Cortex of kidney (tissue), 1 donor: ENCODE data around the gene CYB5R4.

Experiments
- DNase-seq: peaks from one replicate; lab custom pipeline; 2025; lab: John Stamatoyannopoulos, UW

The CYB5R4 gene

DNA sequence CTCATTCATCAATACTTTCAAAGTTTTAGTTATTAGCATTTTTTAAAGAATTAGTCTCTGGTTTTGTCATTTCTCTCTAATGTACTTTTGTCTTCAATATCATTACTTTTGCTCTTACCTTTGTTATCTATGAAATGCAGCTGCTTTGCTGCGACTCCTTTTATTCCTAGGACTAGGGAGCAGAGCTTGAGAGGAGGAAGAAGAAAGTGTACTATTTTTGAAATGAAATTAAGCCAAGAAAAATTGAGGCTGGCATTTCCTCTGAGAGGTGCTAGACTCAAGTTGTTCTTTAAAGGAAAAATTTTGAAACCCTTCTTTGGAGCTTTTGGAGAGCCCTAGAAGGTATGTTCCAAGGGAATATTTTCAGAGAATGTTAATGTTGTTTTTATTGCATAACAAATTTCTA lies 125.8 kb downstream of the CYB5R4 start:
- DNase-seq = no peak

DNA sequence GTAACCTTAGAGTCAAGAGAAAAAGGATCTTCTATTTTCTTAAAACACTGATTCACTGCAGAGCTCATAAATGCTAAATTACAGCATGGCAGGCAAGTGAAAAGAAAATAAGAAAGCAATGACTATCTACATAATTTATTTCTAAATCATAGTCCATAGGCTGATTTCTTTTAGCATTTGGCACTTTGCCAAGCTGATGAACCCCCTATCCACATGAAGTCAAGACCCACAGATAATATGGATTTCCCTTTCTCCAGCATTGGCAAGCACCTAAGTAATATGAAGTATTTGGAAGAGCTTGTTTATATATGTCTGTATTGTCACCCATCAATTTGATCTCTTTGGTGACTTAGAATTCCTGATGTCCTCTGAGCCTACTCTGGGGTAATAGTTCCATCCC lies 126.2 kb downstream of the CYB5R4 start:
- DNase-seq = no peak

DNA sequence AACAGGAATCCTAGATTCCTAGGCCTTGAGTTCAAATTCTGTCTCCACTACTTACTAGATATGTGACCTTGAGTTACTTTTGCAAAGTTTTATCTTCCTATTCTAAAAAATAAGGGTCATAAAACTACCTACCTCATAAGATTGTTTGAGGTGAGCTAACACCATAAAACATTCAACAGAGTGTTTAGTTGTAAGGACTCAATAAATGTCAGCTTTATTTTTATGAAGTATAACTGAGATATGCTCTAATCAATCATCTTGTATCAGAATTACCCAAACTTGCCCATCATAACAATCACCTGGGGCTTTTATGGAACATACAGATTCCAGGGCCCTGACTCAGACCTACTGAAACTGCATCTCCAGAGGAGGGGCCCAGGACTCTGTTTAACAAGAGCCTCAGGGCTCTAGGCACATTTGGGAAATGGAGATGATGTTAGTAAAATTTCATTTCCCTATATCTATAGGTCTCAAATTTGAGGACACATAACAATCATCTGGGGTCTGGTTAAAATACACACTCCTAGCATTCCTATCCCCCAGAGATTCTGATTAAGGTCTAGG lies 138.6 kb downstream of the CYB5R4 start:
- no peak for DNase-seq

GRCh38 chr6:84001119-84001518 lies 141.6 kb downstream of the CYB5R4 start:
- no peak for DNase-seq

DNA sequence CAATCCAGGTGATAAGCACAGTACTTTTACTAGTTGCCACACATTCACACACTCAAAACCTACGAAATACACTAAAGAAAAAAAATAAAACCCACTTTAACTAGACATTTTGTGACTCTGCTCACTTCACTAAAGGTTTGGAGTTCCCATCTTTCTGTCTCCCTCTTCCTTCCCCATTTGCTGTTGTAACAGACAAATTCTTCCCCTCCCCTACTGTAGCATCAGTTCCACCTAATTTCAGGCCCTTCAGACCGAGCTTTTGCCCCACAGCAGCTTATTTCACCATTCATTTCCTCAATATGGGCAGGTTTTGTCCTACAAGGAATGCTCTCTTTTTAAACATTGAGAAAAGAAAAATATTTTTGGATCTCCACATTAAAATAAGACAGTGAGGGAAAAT lies 142.7 kb downstream of the CYB5R4 start:
- no peak for DNase-seq

DNA sequence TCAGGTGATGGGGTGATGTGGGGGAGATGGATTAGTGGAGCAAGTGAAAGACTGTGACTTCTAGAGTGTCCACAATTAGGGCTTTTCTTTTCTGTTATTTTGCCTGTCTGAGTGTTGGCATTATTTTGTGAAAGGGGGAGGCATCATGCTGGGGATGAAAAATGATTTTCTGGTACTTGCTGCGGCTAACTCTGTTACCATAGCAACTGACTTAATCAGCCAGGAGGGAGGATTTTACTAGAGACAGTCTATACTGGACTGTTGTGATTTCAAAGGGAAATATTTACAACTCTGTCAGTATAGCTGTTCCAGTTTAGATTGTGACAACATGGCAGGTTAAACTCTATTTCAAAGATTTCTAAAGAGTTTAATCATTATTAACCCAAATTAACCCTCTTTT lies 143.6 kb downstream of the CYB5R4 start:
- DNase-seq = no peak

GRCh38 chr6:84003654-84004053 lies 144.2 kb downstream of the CYB5R4 start:
- DNase-seq = no peak

- no peak for DNase-seq
Measured at GRCh38 chr6:84007871-84008270, 148.4 kb downstream of the CYB5R4 start.

DNA sequence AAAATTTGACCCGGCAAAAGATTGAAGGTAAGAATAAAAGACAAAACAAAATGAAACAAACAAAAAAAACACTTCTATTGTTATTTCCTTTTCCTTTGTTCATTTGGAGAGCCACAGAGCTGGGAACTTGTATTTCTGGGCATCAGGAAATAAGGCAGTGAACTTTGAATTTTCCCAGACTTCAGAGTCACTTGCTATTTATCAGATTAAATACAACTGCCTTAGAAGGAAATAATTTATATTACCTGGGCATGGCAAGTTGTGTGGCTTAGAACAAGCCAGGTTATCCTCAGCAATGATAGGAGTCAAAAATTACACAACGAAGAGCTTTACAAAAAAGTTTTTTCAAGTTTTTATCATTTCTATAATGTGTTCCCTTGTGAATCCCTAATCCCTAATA lies 153.9 kb downstream of the CYB5R4 start:
- no peak for DNase-seq

DNA sequence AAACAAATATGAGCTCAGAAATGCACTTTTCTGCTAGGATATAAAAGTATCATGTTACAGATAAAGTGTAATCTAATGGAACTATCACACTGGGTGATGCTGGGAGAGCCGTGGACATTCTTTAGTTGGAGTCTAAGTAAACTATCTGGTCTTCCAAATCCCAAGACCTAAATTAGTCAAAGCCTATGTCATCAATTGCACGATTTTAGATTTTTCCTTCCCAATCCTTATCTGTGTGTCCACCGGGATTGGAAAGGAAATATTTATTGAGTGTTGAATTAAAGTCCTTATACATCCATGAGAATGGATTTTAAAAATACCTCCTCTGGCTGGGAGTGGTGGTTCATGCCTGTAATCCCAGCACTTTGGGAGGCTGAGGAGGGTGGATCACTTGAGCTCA lies 154.4 kb downstream of the CYB5R4 start:
- no peak for DNase-seq

GRCh38 chr6:84016029-84016428 lies 156.5 kb downstream of the CYB5R4 start:
- no peak for DNase-seq
